Posterior cingulate gyrus (tissue), 11 donors: Measurements from ENCODE around the gene ATP7A.
A peak's percentile ranks its signal among the peaks of the same experiment; 100 is the strongest.
"Not testable (repeated sequence)": the region's sequence is repeated elsewhere in the genome, so short reads cannot be mapped to it uniquely, and the experiment has no call there.

Source experiments
- DNase-seq, 10 donors: peaks; one replicate each; pipeline versions ENCODE4 v3.0.0 to v3.0.0-alpha.2; 2020 to 2021; ENCODE audit warnings: mixed read lengths in 3 of 10
- intact Hi-C: fragments of 100-400 bp; cut with DNase I; formaldehyde crosslinking; loops from one replicate; pipeline ENCODE4 v1.15.1; 2023

The ATP7A gene

DNA sequence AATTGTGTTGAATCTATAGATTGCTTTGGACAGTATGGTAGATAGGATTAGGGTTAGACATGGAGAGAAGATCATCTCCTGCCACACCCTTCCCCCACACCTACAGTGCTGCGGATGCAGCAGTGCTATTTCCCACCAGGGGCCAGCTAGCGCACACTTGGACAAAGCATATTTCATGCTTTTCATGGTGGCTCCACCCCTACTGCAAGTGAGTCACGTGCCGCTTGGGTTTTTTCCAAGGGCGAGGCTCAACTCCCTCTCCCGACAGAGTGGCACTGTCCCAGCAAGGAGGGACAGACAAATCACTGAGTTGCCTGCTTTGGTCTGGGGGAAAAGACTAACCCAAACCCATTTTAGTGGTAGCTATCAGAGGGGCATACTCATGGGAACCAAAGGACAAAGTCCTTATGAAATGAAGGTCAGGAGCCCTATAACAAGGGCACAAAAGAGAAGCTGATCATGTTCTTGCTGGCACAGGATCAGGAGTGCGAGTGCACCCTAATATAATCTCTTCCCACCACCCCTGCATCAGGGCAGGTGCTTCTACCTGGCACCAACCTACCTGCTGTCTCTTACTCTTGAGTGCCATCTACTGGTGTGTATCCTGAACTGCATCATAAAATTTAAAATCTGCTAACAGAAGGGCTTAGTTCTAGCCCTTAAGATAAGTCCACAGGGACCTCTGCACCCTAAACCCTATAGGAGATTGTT lies 114.0 kb downstream of the ATP7A start:
- intact Hi-C loops: loop anchor here (10.0 kb wide), 1 partner anchor 110 kb away; the partner anchor contains the start of gene ATP7A
- no peak for DNase-seq

DNA sequence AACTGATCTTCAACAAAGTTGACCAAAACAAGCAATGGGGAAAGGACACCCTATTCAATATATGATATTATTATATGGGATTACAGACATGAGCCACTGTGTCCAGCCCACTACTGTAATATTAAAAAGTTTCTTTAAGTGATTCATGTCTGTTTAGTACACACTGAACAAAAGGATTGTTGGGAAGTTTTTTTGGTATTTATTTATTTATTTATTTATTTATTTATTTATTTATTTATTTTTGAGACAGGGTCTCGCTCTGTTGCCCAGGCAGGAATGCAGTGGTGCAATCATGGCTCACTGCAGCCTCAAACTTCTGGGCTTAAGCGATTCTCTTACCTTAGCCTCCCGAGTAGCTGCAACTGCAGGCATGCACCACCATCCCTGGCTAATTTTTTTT lies 117.3 kb downstream of the ATP7A start:
- intact Hi-C loops: loop anchor here (10.0 kb wide), 1 partner anchor 113 kb away; the partner anchor contains the start of gene ATP7A
- no peak for DNase-seq

- intact Hi-C loops: loop anchor here (10.0 kb wide), 1 partner anchor 115 kb away; the partner anchor contains the start of gene ATP7A
- DNase-seq: peak in 7 of 10 donors; percentile 21 to 89 (median 31)
Measured at GRCh38 chrX:78029663-78030062, 119.2 kb downstream of the ATP7A start.

DNA sequence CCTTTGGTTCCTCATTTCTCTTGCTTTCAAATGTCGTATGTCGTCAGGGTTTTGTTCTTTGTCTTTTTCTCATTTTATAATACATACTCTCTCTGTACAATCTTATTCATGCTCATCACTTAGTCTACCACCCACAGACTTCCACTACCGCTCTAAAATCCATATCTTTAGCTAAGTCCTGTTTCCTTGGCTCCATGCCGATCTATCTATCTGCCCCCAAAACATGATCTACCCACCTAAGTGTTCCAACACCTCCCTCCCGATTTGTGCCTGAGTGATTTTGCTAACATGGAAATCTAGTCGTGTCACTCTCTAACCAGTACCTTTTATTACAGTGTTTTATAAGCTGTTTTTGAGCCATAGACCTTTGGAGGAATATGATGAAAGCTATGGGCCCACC lies 124.6 kb downstream of the ATP7A start:
- no peak for DNase-seq
- intact Hi-C loops: no loop called here

GRCh38 chrX:78037881-78038280 lies 127.4 kb downstream of the ATP7A start:
- intact Hi-C loops: no loop called here
- DNase-seq: no peak

DNA sequence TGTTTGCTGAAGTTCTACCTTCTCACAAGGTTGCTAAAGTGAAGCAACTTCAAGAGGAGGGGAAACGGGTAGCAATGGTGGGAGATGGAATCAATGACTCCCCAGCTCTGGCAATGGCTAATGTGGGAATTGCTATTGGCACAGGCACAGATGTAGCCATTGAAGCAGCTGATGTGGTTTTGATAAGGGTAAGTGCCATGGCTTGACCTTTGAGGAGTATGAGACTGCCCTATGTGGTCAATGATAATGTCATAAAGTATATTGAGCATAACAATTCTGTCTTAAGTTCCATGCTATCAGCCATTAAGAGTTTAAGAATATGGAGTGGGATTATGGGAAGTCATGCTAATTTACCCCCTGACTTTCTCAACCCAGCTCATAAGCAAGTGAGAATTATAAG lies 132.1 kb downstream of the ATP7A start:
- DNase-seq: no peak
- intact Hi-C loops: no loop called here

- DNase-seq: no peak
- intact Hi-C loops: no loop called here
Measured at GRCh38 chrX:78046362-78046761, 135.9 kb downstream of the ATP7A start.

DNA sequence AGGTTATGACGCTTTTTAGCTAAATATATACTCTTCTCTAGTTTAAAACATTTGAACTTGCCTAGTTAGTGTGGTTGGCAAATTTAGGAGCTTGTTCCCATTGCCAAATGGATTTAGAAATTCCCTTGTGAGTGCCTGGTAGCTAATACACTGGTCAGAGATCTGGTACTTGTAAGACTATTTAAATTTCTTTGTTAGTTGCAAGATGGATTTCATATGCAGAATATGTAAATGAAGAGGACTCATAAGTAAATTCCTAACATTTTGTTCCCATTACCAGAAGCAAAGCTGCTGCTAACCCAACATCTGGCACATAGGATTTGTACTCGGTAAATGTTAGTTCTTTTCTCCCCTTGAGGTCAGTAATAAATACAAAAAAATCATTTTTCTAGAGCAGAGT lies 137.6 kb downstream of the ATP7A start:
- DNase-seq: no peak
- intact Hi-C loops: no loop called here

GRCh38 chrX:78063687-78064086 lies 153.2 kb downstream of the ATP7A start:
- intact Hi-C loops: no loop called here
- no peak for DNase-seq

DNA sequence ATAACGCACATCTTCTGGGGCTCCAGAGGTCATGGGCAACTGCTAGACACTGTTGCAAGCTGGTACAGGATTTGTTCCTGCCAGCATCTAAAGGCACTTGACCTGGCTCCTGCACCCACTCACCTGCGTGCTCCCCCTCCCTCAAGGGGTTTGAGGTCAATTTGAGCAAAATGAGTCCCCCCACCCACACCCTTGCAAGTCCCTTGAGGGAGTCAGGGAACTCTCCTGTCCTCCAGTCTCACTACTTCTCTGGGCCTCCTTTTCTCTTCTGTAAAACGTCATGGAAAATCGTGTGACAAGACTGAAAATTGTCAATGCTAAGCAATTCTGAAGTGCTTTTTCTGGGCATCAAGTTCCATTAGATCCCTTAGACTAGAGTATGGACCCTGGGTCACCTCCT lies 153.7 kb downstream of the ATP7A start:
- DNase-seq: no peak
- intact Hi-C loops: no loop called here

- DNase-seq: not testable (repeated sequence)
Measured at GRCh38 chrX:78064698-78065601, 154.5 kb downstream of the ATP7A start.

GRCh38 chrX:78066110-78066509 lies 155.6 kb downstream of the ATP7A start:
- intact Hi-C loops: no loop called here
- DNase-seq: no peak

More at GRCh38 chrX:78064698-78065601, 154.5 kb downstream of the ATP7A start:
- intact Hi-C loops: not testable (repeated sequence)

- DNase-seq: no peak
- intact Hi-C loops: no loop called here
Measured at GRCh38 chrX:78071331-78071730, 160.8 kb downstream of the ATP7A start.

- intact Hi-C loops, DNase-seq: not testable (repeated sequence)
Measured at GRCh38 chrX:78073147-78074077, 162.9 kb downstream of the ATP7A start.

DNA sequence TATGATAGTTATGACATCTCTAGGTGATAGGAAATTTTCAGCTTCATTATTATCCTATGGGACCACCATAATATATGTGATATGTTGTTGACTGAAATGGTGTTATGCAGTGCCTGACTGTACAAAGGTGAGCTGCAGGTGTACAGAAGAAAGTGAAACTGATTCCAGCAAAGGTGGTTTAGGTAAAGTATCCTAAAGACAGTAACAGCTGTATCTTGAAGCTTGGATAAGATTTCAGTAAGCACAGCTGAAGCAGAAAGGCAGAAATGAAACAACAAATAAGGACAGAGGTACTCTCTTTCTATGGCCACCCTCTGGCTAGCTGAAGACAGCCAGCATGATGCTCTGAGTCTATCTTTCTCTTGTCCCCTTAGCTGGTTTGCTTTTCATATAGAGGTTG lies 163.6 kb downstream of the ATP7A start:
- intact Hi-C loops: no loop called here
- no peak for DNase-seq

DNA sequence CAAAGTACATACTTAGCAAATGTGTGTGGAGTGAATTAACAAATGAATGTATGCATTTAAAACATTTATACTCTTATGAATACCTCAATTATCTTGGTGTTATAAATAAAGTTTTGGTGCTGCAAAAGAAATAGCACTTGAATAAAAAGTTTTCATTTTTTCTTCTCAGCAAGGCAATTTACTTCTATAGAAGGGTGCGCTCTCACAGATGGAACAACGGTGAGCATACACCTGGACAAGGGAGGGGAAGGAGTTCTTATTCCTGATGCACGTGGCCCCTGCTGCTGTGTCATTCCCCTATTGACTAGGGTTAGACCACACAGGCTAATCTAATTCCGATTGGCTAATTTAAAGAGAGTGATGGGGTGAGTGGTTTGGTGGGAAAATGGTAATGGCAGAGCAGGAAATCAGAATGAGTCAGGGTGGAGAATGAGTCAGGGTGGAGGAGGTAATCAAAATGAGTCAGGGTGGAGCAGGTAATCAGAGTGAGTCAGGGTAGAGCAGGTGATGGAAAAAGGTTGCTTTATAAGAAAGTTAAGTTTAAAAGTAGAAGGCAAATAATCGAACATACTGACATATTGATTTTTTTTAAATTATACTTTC lies 165.4 kb downstream of the ATP7A start:
- intact Hi-C loops: no loop called here
- no peak for DNase-seq

GRCh38 chrX:78081413-78081812 lies 170.9 kb downstream of the ATP7A start:
- intact Hi-C loops, DNase-seq: not testable (repeated sequence)

DNA sequence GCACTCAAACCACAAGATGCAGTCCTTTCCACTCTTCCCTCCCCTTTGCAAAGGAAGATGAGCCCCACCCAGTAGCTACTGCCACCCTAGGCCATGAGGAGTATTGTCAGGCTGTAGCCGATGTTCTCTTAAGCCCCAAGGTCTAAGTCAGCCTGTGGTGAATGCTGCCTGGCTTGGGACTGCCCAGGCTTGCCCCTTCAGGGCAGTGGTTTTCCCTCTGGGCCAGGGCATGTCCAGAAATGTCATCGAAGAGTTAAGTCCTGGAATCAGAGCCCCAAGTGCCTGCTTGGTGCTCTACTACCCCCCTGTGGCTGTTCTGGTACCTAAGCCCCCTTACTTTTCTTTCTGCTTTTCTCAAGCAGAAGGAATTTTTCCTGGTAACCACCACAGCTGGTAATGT lies 181.8 kb downstream of the ATP7A start:
- intact Hi-C loops: no loop called here

DNA sequence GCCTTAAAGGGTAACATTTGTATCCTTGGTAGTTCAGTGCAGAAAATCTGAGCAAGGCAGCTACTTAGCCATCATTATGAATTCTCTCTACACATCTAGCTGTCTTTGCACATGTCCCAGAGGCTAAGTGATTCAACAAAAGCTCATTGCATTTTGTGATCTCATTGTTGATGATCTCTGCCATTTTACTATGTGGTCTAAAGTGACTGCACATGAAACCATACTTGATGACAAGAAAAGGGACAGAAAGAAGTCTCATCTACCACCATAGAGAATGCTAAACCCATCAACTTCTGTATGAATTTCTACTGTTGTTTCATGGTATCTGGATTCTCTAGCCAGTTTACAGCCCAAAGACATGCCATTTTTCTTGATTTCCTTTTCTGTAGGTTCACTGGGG lies 187.6 kb downstream of the ATP7A start:
- intact Hi-C loops: no loop called here

More for the DNA sequence above, 181.8 kb downstream of the ATP7A start:
- DNase-seq: no peak

More for the DNA sequence above, 187.6 kb downstream of the ATP7A start:
- no peak for DNase-seq
